Left colon (tissue), 2 donors: ENCODE results near the gene DNAJA1. TPM values are rescaled to one million over a fixed set of nuclear protein-coding genes. Genes with fewer than 3 reads are reported as not detected.
"Not testable (repeated sequence)": the region's sequence is repeated elsewhere in the genome, so short reads cannot be mapped to it uniquely, and the experiment has no call there.

Experiments used
- ATAC-seq: fragments of 200-7000 bp; cut with Tn5 transposase; one replicate; pipeline ENCODE4 v1.9.1; 2020; ENCODE audit warnings: mild to moderate bottlenecking, moderate library complexity
- DNase-seq, 2 donors: peaks; one replicate each; pipeline ENCODE4 v3.0.0-alpha.2; 2020
- intact Hi-C, 2 donors: fragments of 100-400 bp; cut with DNase I in 1 of 2; cut with micrococcal nuclease in 1 of 2; formaldehyde crosslinking; loops; one replicate each; pipeline versions ENCODE4 v1.11.2 to v1.14.0; 2022; cut with DNase I, micrococcal nuclease
- long read RNA-seq: library from polyadenylated mRNA; unstranded; transcript quantifications from one replicate; pipeline ENCODE4 v2.0.0, GENCODE V29; 2021
- total RNA-seq, 2 donors: library from RNA; stranded (reverse); fragmentation: NEBNext Ultra II Directional; extraction: Animal tissue kit (Norgen Biotek cat#: 25700); gene quantifications; one replicate each; pipeline ENCODE4 v1.2.1, GENCODE V29; 2021
- donor health status: DM: no; HTN: no; CAD: no.
- donor health status: DM: yes; HTN: yes; CAD: no.

Gene DNAJA1
- 10 to 100 TPM; 56.7 to 75.9 TPM for total RNA-seq
- long read RNA-seq, transcript DNAJA1-201 (9 exons, 2,381 nt): major isoform, 136 of 141 reads
- long read RNA-seq, partial matches to known transcripts: 3 of 141 reads
- long read RNA-seq, other reads (novel, unspliced or antisense): 2 of 141 reads

DNA sequence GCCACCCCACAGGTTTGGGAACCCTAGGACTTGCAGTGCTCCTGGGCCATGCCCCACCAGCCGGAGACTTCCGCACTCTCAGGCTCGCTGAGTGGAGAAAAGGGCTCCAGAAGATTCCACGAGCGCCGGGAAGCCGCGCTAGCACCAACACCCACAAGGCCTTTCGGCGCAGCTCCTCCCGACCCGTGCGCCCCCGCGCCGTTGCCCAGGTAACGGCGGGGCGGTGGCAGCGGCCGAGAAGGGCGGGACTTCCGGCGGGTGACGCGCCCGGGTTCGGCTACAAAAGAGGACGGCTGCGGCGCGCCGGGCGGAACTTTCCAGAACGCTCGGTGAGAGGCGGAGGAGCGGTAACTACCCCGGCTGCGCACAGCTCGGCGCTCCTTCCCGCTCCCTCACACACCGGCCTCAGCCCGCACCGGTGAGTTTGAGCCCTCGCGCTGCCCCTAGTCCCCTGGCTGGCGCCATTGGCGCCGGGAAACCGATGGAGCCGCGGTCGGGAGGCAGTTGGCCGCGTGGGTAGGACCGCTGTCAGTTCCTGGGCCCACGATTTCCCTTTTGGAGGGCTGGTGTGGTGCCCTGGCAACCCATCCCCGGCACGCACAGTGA, at the start of gene DNAJA1:
DNAJA1 (plus strand) TSS at position 308 of the 606 bp plus-strand sequence. CDS start 1,212 bp downstream, outside the sequence.
- peak; percentile 93 for ATAC-seq
- intact Hi-C loops: no loop called here
- peak; percentile 93 to 94 for DNase-seq

DNA sequence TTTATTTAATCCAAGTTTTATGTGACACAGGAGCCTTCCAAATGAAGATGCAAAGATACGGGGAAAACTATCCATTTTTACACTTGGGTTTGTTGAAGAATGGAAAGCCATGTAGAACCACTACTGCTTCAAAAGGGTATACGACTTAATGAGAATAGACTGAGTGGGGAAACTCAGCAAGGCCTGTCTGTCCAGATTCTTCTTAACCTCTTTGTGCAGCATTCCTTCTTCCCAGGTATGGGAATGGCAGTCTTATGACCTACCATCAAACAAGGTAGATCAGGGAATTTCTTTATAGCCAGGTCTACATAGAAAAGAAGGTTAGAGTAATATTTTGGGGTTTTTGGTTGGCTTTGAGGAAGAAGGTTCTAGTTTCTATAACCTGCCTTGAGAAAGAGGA, 47.0 kb upstream of the DNAJA1 start:
- DNase-seq (no peak), ATAC-seq (no peak)
- intact Hi-C loops: no loop called here

DNA sequence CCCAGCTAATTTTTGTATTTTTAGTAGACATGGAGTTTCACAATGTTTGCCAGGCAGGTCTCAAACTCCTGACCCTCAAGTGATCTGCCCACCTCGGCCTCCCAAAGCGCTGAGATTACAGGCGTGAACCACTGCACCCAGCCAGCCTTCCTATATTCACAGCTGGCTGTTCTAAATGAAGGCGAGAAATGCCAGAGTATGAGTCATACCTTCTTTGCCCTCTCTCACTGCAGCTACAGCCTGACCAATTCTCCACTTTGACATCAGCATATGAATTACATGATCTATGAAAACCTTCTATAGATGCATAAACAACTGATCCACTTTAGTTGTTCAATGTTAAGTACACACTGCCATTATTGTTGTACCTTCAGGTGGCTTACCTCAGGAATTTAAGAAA, 38.1 kb upstream of the DNAJA1 start:
- intact Hi-C loops: no loop called here
- no peak for DNase-seq
- ATAC-seq: no peak

DNA sequence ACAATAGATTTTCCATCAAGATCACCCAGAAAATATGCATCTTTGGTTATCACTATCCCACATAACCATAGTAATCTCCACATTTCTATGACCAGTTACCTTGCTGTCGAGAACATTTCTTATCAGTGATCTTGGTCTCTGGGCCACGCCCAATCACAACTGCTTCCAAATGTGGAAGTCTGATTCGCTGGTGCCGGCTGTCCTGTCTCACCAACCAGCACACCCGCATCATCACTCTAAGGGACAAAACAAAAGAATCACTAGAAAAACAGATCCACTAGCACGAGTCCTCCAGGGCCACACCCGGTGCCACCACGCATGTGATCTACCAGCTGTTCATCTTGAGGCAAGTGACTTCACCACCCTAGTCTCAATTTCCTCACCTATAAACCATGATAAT, 35.4 kb upstream of the DNAJA1 start:
- intact Hi-C loops: no loop called here
- ATAC-seq (no peak), DNase-seq (no peak)

DNA sequence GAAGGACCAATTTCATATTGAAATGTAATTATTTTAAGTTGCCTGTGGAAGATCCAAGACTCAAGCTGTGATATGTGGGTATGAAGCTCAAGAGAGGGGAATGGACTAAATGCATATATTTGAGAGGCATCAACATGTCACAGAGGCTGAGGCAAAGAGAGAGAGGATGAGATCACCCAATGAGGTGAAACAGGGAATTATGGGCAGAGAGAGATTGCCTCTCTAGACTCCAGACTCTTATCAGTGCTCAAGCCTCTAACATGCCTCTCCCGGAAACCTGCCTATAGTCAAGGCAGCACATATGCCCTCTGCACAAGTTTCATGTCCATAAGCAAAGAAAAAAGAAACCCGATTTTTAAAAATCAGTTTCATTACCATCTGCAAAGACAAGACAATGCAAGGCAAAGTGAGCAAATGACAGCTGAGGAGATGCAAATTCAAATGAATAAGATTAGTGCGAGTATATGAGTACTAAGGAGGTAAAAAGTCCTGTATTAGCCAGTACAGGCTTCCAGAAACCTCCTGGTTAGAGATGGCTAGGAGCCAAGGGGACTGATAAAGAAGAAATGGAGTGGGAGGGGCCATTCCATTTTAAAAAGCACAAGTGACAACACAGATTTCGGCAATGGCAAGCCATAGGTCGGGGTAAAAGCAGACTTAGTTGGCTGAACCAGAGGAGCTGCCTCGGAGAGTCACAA, 33.0 kb upstream of the DNAJA1 start:
- intact Hi-C loops: no loop called here
- ATAC-seq: no peak
- DNase-seq: no peak

DNA sequence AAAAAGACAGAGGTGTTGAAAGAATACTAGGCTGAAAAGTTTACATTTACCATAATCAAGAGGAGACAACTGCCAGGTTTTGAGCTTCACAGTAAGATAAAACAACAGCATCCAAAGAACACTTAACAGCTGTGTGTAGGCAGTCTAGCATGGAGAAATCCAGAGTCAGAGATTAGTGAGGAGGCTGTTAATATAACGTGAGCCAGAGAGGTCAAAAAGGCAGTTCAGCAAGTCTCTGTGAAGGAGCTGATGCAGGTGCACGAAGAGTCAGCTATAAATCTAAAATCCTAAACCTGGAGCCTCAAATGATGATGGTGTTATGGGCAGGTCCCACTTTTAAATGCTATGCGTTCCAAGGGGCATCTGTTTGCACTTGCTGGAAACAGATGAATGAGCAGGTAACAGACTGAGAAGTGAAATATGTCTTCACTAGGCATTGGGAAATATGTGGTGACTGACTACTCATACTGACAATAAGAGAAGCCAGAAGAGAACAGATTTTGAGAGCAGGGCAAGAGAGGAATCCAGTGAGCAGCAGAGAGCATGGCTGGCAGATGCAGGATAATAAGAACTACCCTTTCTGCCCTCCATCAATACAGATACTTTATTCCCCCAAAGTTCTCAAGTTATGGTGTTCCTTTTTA, 32.4 kb upstream of the DNAJA1 start:
- ATAC-seq (no peak), DNase-seq (no peak)
- intact Hi-C loops: no loop called here

DNA sequence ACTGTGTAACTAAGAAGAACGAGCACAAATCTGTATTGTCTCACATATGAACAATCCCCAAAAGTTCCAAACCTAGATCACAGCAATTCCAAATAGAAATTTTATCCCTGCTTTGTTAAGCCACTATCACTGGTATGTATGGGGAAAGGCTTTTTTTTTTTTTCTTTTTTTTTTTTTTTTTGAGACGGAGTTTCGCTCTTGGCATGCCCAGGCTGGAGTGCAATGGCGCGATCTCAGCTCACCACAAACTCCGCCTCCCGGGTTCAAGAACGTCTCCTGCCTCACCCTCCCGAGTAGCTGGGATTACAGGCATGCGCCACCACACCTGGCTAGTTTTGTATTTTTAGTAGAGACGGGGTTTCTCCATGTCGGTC, 24.4 kb upstream of the DNAJA1 start:
- intact Hi-C loops, DNase-seq: not testable (repeated sequence)
- ATAC-seq: peak; percentile 29

DNA sequence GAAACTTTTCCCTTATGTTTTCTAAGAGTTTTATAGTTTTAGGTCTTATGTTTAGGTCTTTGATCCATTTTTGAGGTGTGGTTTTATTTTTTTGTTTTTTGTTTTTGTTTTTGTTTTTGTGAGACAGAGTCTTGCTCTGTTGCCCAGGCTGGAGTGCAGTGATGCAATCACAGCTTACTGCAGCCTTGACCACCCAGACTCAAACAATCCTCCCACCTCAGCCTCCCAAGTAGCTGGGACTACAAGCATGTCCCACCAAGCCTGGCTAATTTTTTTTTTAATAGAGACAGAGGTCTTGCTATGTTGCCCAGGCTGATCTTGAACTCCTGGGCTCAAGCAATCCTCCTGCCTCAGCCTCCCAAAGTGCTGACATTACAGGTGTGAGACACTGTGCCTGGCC, 19.7 kb upstream of the DNAJA1 start:
- intact Hi-C loops, ATAC-seq: not testable (repeated sequence)

DNA sequence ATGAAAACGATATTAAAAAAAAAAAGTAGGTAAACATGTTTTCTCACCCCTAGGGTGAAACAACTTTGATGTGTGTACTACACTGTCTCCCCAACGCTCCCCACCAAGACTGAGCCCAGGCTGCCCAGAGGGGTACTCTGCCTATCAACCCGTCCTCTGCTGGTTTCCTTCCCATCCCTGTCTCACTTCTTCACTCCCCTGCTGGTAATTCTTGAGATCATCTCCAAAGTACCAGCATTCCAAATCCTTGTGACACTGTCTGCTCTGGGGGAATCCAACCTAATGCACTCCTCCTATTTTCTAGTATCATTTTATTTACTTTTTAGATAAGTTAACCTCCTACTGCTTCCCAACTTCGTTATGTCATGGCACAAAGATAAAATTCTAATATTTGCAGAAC, 17.3 kb upstream of the DNAJA1 start:
- DNase-seq (no peak), ATAC-seq (no peak)
- intact Hi-C loops: no loop called here

More for the DNA sequence above, 19.7 kb upstream of the DNAJA1 start:
- not testable (repeated sequence) for DNase-seq

DNA sequence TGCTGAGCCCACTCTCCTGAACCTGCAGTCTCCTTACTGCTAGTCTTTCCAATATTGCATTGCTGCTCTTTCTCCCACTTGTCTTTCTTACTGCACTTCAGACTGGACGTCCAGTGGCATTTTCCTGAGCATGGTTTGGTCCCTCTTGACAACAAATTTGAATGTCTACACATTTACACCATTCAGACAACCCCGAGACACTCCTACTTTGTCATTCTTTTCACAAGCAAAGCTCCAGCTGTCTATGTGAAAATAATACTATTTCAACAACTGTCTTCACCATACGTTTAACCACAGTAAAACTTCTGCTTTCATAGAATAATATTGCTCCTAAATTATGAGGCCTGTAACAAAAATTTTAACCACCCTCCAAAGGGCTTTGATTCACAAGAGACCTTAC, 13.2 kb upstream of the DNAJA1 start:
- intact Hi-C loops: no loop called here
- ATAC-seq (no peak), DNase-seq (no peak)

DNA sequence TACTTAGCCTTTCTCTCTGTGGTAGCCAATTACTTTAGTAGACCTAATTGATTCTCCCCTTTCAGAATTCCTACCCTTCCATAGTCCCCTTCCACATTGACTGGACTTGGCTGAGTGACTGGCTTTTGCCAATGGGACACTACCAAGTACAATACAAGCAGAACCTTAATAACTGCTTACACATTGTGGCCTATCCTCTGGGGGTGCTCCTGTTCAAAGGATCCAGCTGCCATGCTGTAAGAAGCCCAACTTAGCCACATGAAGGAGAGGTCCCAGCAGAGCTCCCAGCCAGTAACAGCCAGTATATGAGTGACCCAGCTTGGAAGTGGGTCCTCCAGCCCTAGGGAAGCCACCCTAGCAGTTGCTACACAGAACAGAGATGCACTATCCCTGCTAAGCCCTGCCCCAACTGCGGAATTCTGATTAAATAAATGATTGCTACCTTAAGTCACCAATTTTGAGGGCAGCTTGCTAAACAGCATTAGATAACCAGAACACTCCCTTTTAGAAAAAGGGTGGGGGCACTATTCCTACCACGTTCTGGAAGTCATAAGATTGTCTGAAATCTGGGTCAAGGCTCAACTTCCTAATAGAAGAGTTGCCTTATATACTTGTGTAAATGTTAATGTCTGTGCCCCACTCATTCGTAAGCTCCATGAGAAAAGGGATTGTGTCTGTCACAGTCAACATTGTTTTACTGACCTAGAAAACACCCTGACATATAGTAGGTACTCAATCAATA, 12.6 kb upstream of the DNAJA1 start:
- DNase-seq (no peak), ATAC-seq (no peak)
- intact Hi-C loops: no loop called here

DNA sequence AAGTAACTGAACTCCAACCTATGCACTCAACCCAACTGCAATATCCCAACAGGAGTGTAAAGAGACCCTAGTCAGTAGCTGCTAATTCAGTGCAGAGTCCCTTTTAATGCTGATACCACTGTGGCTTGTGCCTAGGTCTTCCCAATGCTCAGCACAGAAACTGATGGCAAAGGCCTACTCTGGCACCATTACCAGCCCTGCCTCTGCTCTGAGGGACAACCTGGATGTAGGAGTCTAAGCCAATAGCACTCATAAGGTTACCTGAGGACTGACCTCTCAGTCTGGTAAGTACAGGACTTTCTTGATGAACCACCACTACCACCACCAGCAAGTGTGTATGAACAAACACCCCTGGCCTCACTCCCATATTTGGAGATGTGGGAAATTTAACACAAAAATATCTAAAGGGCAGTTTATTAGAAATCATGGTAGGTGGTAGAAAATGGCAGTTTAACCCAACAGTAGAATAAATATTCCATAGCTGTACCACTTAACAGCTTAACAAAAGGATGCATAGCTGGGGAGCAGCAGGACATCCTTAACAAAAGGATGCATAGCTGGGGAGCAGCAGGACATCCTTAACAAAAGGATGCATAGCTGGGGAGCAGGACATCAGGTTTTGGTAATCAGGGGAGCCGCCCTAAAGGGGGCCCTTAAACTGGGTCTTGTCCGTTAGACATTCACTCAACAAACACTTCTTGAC, 11.0 kb upstream of the DNAJA1 start:
- intact Hi-C loops: no loop called here
- no peak for ATAC-seq

DNA sequence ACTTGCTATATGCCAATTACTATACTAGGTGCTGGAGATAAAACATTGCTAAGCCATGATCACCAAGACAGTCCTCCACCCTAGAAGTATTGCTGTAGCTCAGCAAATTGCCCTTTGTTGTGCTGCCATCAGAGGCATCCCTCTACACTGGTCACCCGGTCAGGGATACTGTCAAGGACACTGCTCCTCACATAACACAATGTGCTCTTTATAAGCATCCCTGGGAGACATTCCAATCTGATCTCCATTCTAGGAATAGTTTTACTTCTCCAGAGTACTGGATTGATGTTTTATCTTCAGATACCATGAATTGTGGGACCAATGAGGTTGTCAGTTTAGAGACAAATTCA, 10.4 kb upstream of the DNAJA1 start:
- no peak for ATAC-seq
- intact Hi-C loops: no loop called here

More for the DNA sequence above, 11.0 kb upstream of the DNAJA1 start:
- DNase-seq: no peak

DNA sequence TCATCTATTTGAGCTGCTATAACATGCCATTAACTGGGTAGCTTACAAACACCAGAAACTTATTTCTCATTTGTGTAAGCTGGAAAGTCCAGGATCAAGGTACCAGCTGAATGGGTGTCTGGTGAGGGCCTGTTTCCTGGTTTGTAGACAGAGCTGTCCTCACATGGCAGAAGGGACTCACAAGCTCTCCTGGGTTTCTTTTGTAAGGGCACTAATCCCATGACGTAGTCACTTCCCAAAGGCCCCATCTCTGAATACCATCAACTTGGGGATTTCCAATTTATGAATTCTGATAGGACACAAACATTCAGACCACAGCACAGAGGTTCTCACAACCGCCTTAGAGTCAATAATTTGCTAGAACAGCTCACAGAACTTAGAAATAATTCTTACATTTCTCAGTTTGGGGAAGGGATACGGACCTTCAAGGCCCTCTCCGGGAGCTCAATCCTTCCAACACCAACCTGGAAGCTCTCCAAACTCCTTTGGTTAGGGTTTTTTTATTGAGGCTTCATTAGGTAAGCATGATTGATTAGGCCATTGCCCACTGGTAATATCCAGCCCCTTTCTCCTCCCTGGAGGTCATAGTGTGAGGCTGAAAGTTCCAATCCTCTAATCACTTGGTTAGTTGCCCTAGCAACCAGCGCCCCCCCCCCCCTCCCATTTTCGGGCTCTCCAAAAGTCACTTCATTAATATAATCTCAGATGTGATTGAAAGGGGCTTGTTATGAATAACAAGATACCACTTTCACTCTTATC, 7.6 kb upstream of the DNAJA1 start:
- DNase-seq (no peak), ATAC-seq (no peak)
- intact Hi-C loops: no loop called here

More for the DNA sequence above, 10.4 kb upstream of the DNAJA1 start:
- no peak for DNase-seq

DNA sequence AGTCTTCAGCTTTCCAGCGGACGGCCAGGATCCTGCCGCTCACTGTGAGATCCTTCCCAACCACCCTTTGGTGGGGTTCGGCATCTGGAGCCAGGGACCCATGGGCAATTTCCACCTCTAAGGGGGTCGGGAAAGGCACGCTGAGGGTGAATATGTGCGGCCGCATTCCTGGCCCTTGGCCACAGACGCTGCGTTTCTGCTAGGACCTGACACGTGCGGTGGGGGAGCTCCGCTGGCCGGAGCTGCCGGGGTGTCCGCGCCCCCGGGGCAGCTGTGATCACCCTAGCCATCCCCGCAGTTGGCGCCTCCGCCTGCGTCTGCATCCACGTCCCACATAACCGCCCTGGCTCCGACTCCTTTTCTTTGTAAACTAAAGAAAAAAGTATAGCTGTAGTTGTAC, 5.3 kb upstream of the DNAJA1 start:
- intact Hi-C loops: no loop called here
- DNase-seq (no peak), ATAC-seq (no peak)

DNA sequence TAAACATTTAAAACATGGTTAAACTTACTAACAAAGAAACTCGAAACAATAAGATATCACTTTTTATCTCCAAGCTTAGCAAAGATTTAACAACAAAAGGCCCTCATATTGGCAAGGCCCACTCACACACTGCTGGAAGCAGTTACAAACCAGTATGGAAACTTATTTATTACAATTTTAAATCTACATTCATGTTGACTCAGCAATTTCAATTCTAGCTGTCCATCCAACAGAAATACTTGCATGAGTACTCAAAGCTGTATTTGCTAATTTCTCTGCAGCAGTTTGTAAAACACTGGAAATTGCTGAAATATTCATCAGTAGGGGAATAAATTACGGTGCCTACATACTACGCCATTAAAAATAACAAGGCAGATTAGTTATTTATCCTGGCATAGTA, 2.8 kb upstream of the DNAJA1 start:
- intact Hi-C loops: no loop called here

DNA sequence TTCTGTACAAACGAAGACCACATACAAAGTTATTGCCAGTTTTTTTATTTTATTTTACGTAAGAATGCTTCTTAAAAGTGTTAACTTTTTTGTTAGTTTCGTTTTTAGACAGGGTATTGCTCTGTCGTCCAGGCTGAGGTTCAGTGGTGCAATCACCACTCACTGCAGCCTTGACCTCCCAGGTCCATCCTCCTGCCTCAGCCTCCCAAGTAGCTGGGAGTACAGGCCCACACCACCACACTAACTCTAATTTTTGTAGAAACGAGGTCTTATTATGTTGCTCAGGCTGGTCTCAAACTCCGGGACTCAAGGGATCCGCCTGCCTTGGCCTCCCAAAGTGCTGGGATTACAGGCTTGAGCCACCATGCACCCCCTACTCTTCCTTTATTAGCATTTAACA, 2.3 kb upstream of the DNAJA1 start:
- DNase-seq: no peak
- ATAC-seq: no peak
- intact Hi-C loops: no loop called here

More for the DNA sequence above, 2.8 kb upstream of the DNAJA1 start:
- ATAC-seq (no peak), DNase-seq (no peak)

DNA sequence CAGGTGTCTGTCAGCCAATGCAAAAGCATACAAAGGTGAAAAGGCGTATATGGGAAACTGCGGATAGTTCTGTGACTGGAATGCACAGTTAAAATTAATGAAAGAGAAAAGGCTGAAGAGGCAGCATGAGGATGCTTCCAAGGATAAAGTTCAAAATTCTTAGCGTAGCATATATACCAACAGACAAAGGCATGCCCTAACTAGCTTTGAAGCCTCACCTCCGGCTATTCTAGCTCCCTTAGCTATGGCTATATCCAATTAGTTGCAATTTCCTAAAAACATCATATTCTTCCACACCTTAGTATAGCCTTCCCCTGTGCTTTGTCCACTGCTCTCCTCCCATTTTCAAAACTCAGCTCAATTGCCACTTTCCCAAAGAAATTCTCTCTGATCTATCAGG, 1.4 kb upstream of the DNAJA1 start:
- intact Hi-C loops: no loop called here
- ATAC-seq (no peak), DNase-seq (no peak)
